Activated T-cell treated with anti-CD3 and anti-CD28 coated beads for 4 hours (primary cell): ENCODE data around the gene COLEC12.

Experiments
- DNase-seq: peaks from one replicate; pipeline ENCODE4 v3.0.0-alpha.2; 2020

COLEC12 gene

GRCh38 chr18:382423-382984, 118.0 kb downstream of the COLEC12 start:
- no peak for DNase-seq

- DNase-seq = no peak
Measured at GRCh38 chr18:379681-380330, 120.7 kb downstream of the COLEC12 start.

- DNase-seq = no peak
Measured at GRCh38 chr18:378079-378478, 122.4 kb downstream of the COLEC12 start.

DNA sequence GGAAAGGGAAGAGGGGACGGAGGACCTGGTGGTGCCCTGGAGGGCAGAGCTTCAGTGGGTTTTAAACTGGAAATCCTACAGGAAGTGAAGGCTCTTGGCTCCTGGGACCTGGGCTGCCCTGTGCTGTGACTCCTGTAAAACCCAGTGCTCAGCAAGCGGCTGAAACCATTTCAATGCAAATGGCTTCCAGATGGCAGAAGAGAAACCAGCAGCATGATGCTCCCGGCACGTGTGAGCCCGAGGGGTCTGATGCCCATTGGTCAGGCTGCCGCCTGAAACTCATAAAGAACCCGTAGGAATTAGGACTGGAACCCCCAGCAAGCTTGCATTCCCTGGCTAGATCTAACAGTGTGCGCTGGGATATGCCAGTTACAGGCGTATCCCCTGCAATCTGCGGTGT, 123.4 kb downstream of the COLEC12 start:
- no peak for DNase-seq

GRCh38 chr18:376311-376710, 124.2 kb downstream of the COLEC12 start:
- DNase-seq = no peak

DNA sequence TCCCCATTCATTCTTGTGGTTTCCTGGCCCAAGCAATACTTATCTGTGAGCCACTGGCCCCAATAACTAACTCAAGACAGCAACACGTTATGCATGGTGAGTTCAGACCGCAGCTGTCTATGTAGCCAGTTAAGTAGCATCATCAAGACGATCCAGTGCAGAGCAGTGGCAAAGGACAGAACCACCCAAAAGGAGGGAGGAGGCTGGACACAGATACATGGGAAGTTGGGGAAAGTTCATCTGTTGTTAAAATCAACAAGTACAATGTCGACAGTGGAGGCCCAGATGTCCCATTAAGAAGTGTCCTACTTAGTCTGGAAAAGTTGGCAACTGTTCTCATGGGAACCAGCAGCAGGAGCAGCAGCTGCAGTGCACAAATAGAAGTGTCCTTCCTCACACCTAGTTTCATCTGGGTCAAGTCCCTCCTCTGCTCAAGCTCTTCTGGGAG, 125.8 kb downstream of the COLEC12 start:
- DNase-seq = no peak

DNA sequence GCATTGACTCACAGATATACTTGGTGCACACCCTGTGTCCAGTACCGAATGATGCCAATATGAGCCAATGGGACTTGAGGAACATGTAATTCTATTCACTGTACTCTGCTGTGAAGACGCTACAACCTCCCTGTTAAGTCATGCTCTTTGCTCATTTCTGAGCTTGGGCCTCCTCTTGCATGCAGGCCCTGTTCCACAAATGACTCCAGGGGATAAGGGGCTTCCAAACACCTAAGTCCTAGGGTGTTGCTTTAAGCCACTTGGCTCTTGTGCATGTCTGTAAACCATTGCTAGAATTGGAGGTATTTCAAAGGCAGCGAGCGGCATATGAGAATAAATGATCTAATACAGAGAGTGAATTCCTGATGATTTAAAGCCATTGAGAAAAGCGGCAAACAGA, 126.7 kb downstream of the COLEC12 start:
- no peak for DNase-seq

DNA sequence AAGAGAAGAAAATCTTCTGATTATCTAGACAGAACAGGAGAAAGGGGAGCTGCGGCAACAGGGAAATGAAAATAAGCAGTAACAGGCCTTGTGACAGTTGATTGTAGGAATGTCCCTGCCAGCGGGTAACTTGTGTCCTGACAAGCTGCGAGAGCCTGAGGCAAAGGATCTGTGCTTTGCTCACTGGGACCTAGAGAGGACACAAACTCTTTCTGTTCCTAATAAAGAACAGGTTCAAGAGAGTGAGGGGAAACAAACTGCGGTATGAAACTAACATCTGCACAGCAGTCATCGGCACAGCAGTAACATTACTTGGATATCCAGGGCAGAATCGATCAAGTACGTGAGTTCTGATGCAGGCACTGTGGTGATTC, 128.9 kb downstream of the COLEC12 start:
- DNase-seq = no peak

DNA sequence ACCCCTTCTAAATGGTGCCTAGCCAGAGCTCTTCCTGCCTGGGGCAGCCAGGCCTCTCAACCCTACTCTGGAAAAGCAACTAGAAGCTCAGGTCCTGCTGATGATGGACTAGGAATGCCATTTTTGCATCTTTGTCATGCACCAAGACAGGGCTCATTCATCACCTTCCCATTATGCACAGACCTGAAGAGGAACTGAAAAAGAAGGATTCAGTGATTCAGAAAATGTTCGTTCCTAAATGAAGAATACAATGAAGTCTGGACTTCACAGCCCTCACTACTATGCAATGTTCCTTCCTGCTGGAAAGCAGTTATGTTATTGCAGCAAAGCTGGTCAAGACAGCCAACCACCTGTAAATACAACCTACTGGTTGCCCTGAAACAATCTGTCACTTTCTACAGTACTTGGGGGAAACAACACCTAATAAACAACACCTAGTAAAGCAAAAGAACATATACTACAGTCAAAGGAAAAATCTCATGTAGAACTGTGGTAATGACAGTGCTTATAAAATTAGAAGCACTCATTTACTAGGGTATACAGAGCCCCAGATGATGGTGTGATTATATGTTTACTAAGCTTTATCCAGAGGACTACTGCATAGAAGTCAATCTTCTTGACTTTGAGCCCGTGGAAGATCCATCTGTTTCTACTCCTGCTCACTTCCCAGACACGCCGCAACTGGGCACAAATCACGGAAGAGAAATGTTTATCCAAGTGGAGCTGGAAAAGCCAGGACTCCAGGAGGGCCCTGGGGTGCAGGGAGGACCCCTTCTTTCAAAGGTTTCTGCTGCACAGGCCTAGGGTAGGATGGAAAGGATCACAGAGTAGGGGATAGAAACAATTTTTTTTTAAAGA, 129.5 kb downstream of the COLEC12 start:
- DNase-seq = no peak

DNA sequence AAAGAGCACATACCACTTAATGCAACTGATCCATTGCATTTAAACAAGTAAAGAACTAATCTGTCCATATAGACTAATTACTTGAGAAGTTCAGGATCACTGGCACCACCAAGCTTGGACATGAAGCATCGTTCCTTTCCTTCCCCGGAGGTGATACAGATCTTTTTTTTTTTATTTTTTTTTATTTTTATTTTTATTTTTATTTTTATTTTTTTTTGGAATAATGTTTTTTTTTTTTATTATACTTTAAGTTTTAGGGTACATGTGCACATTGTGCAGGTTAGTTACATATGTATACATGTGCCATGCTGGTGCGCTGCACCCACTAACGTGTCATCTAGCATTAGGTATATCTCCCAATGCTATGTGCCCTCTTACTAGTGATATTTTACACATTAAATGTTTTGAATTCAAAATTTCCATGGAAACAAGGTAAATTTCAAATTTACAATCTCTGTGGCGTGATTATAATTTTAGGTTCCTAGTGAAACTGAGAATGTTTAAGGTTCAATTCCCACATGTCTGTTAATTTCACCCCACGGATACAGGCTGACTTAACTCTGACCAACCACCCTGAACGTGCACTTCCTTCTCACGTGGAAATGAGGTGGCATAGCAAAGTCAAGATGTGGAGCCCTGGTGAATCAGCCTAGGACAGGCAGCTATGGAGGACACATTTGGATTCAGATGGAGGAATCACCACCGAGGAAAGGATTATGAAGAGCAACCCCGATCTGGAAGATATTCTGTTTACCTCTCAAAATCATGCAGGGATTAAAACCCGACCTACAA, 131.1 kb downstream of the COLEC12 start:
- DNase-seq = no peak

- DNase-seq = no peak
Measured at GRCh38 chr18:366466-367061, 133.9 kb downstream of the COLEC12 start.

- no peak for DNase-seq
Measured at GRCh38 chr18:365651-366050, 134.8 kb downstream of the COLEC12 start.

DNA sequence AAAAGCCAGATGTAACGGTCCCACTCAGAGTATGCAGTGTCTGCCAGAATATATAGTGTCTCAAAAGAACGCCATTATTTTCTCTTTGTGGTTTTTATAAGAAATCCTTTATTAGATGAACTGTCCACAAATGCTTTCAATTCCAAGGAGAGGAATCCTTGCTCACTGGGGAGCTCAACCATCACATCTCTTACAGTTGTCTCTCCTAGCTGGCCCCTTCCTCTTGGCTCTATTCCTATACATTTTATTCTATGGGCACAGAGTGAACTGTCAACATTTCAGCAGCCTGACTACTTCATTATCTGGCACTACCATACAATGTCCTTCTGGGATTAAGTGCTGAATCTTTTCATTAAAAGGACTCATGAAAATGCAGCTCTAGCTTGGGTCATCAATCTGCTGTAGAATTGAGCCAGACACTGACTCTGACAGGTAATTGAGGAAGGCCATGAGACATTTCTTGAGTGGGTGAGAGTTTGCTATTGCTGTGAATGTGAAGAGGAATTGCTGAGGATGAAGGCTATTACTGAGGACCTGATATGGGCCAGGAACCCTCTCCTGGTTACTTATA, 136.2 kb downstream of the COLEC12 start:
- DNase-seq = no peak

DNA sequence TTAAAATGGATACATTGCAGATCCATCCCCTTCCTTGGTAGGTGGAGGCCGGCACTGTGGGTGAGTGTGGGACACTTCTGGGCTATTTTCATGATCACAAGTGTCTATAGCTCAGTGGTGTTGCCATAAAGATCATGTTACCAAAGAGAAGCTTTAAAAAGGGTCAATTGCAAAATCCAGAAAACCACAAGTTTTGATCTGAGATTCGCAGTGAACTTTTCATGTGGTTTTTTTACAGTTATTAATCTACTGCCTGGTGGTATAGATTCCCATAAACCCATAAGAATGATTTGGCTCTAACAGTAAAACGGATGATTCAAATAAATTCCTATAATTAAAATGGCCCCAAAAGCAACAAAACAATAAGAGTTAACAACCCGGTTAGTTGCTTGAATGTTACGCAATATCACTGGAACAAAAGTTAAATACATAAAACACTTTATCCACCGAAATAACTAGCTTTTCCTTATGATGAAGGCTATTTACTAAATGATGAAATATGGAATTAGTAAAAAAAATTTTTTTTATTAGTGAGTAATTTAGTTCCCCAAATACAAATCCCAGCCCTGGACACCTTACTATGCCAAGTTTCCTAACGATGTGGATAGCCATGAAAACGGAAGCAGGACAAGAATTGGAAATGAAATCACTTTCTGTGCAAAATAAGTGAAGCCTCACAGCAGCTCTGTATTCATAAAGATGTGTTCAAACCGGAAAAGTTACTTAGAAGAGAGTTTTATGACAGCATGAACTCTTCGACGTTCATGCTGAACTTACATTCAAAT, 137.0 kb downstream of the COLEC12 start:
- no peak for DNase-seq

- no peak for DNase-seq
Measured at GRCh38 chr18:362311-363290, 137.9 kb downstream of the COLEC12 start.

DNA sequence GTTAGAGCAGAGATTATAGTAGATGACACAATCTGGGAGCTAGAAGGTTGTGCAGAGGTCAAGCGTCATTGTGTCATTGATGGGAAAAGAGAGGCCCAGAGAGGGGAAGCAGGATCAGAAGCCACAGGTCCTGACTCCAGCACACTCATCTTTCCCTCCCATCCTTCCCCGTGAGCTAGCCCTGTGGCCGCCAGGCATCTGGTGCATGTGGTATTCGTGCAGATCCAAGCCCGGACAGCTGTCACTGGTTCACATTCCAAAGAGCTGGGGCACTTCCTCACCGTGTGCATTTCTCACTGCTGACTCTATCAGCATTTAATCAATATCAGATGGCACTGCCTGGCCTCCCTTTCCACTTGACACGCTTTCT, 138.6 kb downstream of the COLEC12 start:
- no peak for DNase-seq

DNA sequence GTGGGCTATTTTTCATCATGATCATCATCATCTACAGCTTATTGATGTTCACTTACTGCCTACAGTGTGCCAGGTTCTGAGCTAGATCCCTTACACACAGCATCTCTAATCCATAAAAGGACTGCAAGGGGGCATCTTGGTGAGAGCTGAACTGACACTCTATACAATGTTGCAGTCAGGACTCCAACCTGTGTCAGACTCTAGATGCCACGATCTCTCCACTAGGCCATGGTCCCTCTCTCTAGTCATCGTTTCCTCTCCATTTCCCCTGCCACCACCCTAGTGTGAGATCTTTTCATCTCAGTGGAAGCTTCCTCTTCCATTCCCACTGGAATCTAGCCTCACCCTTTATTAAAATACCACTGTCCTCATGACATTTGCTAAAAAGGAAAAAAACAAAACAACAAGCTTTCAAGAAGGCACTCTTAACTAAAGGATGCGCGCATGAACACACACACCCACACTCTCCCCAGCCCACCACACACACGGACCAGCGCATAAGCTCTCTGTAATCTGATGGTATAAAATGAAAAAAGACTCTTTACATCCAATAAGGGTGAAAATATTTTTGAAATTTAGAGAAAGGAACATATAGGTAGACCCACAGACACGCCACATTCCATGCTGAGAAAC, 139.3 kb downstream of the COLEC12 start:
- DNase-seq = no peak

- no peak for DNase-seq
Measured at GRCh38 chr18:360676-361075, 139.8 kb downstream of the COLEC12 start.

- DNase-seq = no peak
Measured at GRCh38 chr18:356778-357177, 143.7 kb downstream of the COLEC12 start.

DNA sequence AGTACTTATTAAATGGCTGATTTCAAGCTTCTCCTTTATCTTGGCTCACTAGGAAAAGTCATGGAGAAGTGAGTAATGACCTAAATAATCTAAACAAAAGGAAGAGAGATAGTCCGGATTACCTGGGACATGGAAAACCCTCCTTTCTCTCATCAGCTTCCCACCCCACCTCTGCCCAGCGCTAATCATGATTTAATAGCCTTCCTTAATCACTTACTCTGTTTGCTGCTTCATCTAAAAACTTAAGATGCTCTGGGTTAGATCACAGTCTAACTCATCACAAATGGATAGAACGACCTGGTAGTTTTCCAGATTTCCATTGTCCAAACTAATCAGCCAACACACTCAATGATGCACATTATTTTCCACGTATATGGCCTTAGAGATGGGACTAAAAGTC, 144.8 kb downstream of the COLEC12 start:
- DNase-seq = no peak
